ENCODE data around the gene IDH3B.

IDH3B gene

GRCh38 chr20:2640899-2641298 lies 23.1 kb downstream of the IDH3B start:
- WGBS (ENCODE audit: insufficient coverage, insufficient read length) = no CpG with 5 or more reads among the region's 9 CpGs
- no peaks in the 10 kb centered on the region for H3K9me3 ChIP-seq (ENCODE audit: control insufficient read depth, insufficient read depth, low read length)
- no peak overlapping the region for H3K27ac ChIP-seq (ENCODE audit: low read length)
- H3K4me1 ChIP-seq (ENCODE audit: control insufficient read depth, insufficient read depth, low read length) = no peaks in the 10 kb centered on the region
- no peaks in the 10 kb centered on the region for H3K27me3 ChIP-seq (ENCODE audit: control insufficient read depth, insufficient read depth, low read length)
- no peak for DNase-seq (ENCODE audit: low read depth, low spot score)
- H3K4me3 ChIP-seq (ENCODE audit: low read length) = no peak overlapping the region
- no peaks in the 10 kb centered on the region for H3K36me3 ChIP-seq (ENCODE audit: control insufficient read depth, insufficient read depth, low read length)

- Histone ChIP-seq H3K27me3 (ENCODE audit: control insufficient read depth, insufficient read depth, low read length) (0 out of 2 replicates have a peak, but pooled peaks cover 2% of the 10 kb centered on the region), H3K4me3 (ENCODE audit: low read length) (no peak overlapping the region), H3K9me3 (ENCODE audit: control insufficient read depth, insufficient read depth, low read length) (no peaks in the 10 kb centered on the region), H3K4me1 (ENCODE audit: control insufficient read depth, insufficient read depth, low read length) (no peaks in the 10 kb centered on the region), H3K36me3 (ENCODE audit: control insufficient read depth, insufficient read depth, low read length) (no peaks in the 10 kb centered on the region), H3K27ac (ENCODE audit: low read length) (no peak overlapping the region)
- no CpG with 5 or more reads among the region's 1 CpG for WGBS (ENCODE audit: insufficient coverage, insufficient read length)
- no peak for DNase-seq (ENCODE audit: low read depth, low spot score)
These were observed 23.8 kb downstream of the IDH3B start for GRCh38 chr20:2640260-2640659.

DNA sequence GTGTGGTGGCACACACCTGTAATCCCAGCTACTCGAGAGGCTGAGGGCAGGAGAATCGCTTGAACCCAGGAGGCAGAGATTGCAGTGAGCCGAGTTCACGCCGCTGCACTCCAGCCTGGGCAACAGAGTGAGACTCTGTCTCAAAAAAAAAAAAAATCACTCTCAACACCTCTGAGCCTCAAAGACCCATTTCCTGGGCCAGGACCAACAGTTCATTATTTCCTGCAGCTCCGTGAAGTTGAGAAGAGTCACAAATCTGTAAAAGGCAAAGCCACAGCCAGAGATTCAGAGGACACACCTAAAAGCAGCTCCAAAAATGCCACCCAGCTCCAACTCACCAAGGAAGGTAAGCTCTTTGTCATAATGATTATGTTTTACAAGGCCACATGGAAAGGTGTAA lies 26.8 kb downstream of the IDH3B start:
- WGBS (ENCODE audit: insufficient coverage, insufficient read length) = no CpG with 5 or more reads among the region's 6 CpGs
- no peak overlapping the region for H3K27ac ChIP-seq (ENCODE audit: low read length)

DNA sequence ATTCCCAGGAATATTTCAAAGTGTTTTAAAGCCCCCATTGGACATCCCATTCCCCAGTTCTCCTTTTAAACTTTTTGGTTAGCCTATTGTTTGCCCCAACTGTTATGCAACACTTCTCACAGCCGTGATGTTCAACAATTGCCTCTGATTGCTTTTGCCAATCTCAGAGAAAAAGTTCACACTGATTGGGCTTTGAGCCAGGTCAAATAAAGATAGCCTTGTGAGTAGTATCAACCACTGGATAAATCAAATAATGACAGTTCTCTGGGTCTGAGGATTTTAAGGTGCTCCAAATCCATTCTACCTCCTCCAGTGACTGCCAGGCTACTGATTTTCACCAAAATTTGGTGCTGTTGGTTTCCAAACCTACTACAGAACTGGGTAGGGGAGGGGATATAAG lies 30.6 kb downstream of the IDH3B start:
- Histone ChIP-seq H3K36me3 (ENCODE audit: control insufficient read depth, insufficient read depth, low read length) (no peaks in the 10 kb centered on the region), H3K4me1 (ENCODE audit: control insufficient read depth, insufficient read depth, low read length) (no peaks in the 10 kb centered on the region), H3K4me3 (ENCODE audit: low read length) (no peak overlapping the region), H3K27ac (ENCODE audit: low read length) (no peak overlapping the region), H3K9me3 (ENCODE audit: control insufficient read depth, insufficient read depth, low read length) (no peaks in the 10 kb centered on the region), H3K27me3 (ENCODE audit: control insufficient read depth, insufficient read depth, low read length) (0 out of 2 replicates have a peak, but pooled peaks cover 2% of the 10 kb centered on the region)
- WGBS (ENCODE audit: insufficient coverage, insufficient read length) = no CpG with 5 or more reads among the region's 1 CpG
- no peak for DNase-seq (ENCODE audit: low read depth, low spot score)

More for the DNA sequence above, 26.8 kb downstream of the IDH3B start:
- H3K4me3 ChIP-seq (ENCODE audit: low read length) = no peak overlapping the region
- H3K27me3 ChIP-seq (ENCODE audit: control insufficient read depth, insufficient read depth, low read length) = 0 out of 2 replicates have a peak, but pooled peaks cover 2% of the 10 kb centered on the region
- no peaks in the 10 kb centered on the region for H3K9me3 ChIP-seq (ENCODE audit: control insufficient read depth, insufficient read depth, low read length)
- H3K4me1 ChIP-seq (ENCODE audit: control insufficient read depth, insufficient read depth, low read length) = no peaks in the 10 kb centered on the region
- no peak for DNase-seq (ENCODE audit: low read depth, low spot score)
- H3K36me3 ChIP-seq (ENCODE audit: control insufficient read depth, insufficient read depth, low read length) = no peaks in the 10 kb centered on the region

- no peak for DNase-seq (ENCODE audit: low read depth, low spot score)
- Histone ChIP-seq H3K4me1 (ENCODE audit: control insufficient read depth, insufficient read depth, low read length) (no peaks in the 10 kb centered on the region), H3K9me3 (ENCODE audit: control insufficient read depth, insufficient read depth, low read length) (no peaks in the 10 kb centered on the region), H3K27ac (ENCODE audit: low read length) (no peak overlapping the region), H3K27me3 (ENCODE audit: control insufficient read depth, insufficient read depth, low read length) (0 out of 2 replicates have a peak, but pooled peaks cover 2% of the 10 kb centered on the region), H3K4me3 (ENCODE audit: low read length) (no peak overlapping the region), H3K36me3 (ENCODE audit: control insufficient read depth, insufficient read depth, low read length) (no peaks in the 10 kb centered on the region)
- WGBS (ENCODE audit: insufficient coverage, insufficient read length) = no CpG with 5 or more reads among the region's 1 CpG
These were observed 32.8 kb downstream of the IDH3B start for GRCh38 chr20:2631228-2631627.

- no peaks in the 10 kb centered on the region for H3K27me3 ChIP-seq (ENCODE audit: control insufficient read depth, insufficient read depth, low read length)
- no CpG with 5 or more reads among the region's 9 CpGs for WGBS (ENCODE audit: insufficient coverage, insufficient read length)
- no peak overlapping the region for H3K4me3 ChIP-seq (ENCODE audit: low read length)
- no peaks in the 10 kb centered on the region for H3K36me3 ChIP-seq (ENCODE audit: control insufficient read depth, insufficient read depth, low read length)
- no peaks in the 10 kb centered on the region for H3K4me1 ChIP-seq (ENCODE audit: control insufficient read depth, insufficient read depth, low read length)
- H3K27ac ChIP-seq (ENCODE audit: low read length) = no peak overlapping the region
- no peak for DNase-seq (ENCODE audit: low read depth, low spot score)
- no peaks in the 10 kb centered on the region for H3K9me3 ChIP-seq (ENCODE audit: control insufficient read depth, insufficient read depth, low read length)
These were observed 37.0 kb downstream of the IDH3B start for GRCh38 chr20:2626853-2627541.

- Histone ChIP-seq H3K4me3 (ENCODE audit: low read length) (no peak overlapping the region), H3K36me3 (ENCODE audit: control insufficient read depth, insufficient read depth, low read length) (no peaks in the 10 kb centered on the region), H3K27me3 (ENCODE audit: control insufficient read depth, insufficient read depth, low read length) (no peaks in the 10 kb centered on the region), H3K9me3 (ENCODE audit: control insufficient read depth, insufficient read depth, low read length) (no peaks in the 10 kb centered on the region), H3K27ac (ENCODE audit: low read length) (no peak overlapping the region), H3K4me1 (ENCODE audit: control insufficient read depth, insufficient read depth, low read length) (no peaks in the 10 kb centered on the region)
- no CpG with 5 or more reads among the region's 2 CpGs for WGBS (ENCODE audit: insufficient coverage, insufficient read length)
- no peak for DNase-seq (ENCODE audit: low read depth, low spot score)
These were observed 39.0 kb downstream of the IDH3B start for GRCh38 chr20:2625062-2625461.

GRCh38 chr20:2624190-2624589 lies 39.8 kb downstream of the IDH3B start:
- Histone ChIP-seq H3K4me1 (ENCODE audit: control insufficient read depth, insufficient read depth, low read length) (no peaks in the 10 kb centered on the region), H3K36me3 (ENCODE audit: control insufficient read depth, insufficient read depth, low read length) (no peaks in the 10 kb centered on the region), H3K9me3 (ENCODE audit: control insufficient read depth, insufficient read depth, low read length) (no peaks in the 10 kb centered on the region), H3K27ac (ENCODE audit: low read length) (no peak overlapping the region), H3K27me3 (ENCODE audit: control insufficient read depth, insufficient read depth, low read length) (no peaks in the 10 kb centered on the region), H3K4me3 (ENCODE audit: low read length) (no peak overlapping the region)
- DNase-seq (ENCODE audit: low read depth, low spot score) = no peak
- WGBS (ENCODE audit: insufficient coverage, insufficient read length) = no CpG with 5 or more reads among the region's 4 CpGs

DNA sequence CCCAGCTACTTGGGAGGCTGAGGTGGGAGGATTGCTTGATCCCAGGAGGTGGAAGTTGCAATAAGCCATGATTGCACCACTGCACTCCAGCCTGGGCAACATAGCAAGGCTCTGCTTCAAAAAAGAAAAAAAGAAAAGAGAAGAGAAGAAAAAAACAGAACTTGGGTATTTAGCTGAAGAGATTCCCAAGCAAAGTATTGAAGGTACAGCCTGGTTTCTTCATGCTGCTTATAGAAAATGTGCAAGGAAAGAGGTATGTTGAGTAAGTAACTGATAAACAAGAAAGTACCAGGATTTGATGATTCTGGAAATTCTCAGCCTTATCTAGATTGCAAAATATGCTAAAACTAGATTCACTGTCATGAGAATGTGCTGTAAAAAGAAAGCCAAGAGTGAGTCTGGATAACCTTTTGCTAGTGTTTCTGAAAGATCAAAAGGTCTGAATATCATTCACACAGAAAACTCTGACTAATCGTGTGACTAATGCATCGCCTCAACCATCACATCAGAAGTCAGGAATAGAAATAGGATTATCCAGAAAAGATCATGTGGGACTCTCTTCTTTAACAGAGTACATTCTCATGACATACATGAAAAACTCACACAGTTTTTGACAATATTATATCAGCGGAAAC lies 43.9 kb downstream of the IDH3B start:
- no peak for DNase-seq (ENCODE audit: low read depth, low spot score)
- no peak overlapping the region for H3K27ac ChIP-seq (ENCODE audit: low read length)
- no peaks in the 10 kb centered on the region for H3K9me3 ChIP-seq (ENCODE audit: control insufficient read depth, insufficient read depth, low read length)
- no peak overlapping the region for H3K4me3 ChIP-seq (ENCODE audit: low read length)
- H3K27me3 ChIP-seq (ENCODE audit: control insufficient read depth, insufficient read depth, low read length) = no peaks in the 10 kb centered on the region
- WGBS (ENCODE audit: insufficient coverage, insufficient read length) = no CpG with 5 or more reads among the region's 3 CpGs
- no peaks in the 10 kb centered on the region for H3K36me3 ChIP-seq (ENCODE audit: control insufficient read depth, insufficient read depth, low read length)
- no peaks in the 10 kb centered on the region for H3K4me1 ChIP-seq (ENCODE audit: control insufficient read depth, insufficient read depth, low read length)

- Histone ChIP-seq H3K4me3 (ENCODE audit: low read length) (no peak overlapping the region), H3K27me3 (ENCODE audit: control insufficient read depth, insufficient read depth, low read length) (no peaks in the 10 kb centered on the region), H3K36me3 (ENCODE audit: control insufficient read depth, insufficient read depth, low read length) (no peaks in the 10 kb centered on the region), H3K27ac (ENCODE audit: low read length) (no peak overlapping the region), H3K4me1 (ENCODE audit: control insufficient read depth, insufficient read depth, low read length) (no peaks in the 10 kb centered on the region), H3K9me3 (ENCODE audit: control insufficient read depth, insufficient read depth, low read length) (no peaks in the 10 kb centered on the region)
- WGBS (ENCODE audit: insufficient coverage, insufficient read length) = no CpG with 5 or more reads among the region's 2 CpGs
- no peak for DNase-seq (ENCODE audit: low read depth, low spot score)
These were observed 44.7 kb downstream of the IDH3B start for GRCh38 chr20:2619337-2619736.

DNA sequence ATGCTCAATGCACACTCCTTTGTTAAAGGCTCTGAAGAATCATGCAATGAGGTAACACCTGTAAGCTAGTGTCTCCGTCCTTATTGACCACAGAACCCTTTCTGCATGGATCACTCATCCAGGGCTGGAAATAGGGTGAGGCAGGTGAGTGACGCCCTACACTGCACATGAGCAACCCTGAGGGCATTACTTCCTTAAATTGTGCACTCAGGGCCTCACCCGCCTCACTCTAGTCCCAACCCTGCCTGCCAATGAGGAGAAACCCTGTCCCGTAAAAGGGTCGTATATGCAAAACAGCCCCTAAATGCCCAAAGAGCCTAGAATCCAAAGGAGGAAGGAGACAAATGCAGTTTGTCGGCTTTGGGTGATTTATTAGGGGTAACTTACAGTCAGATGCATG lies 45.2 kb downstream of the IDH3B start:
- no peaks in the 10 kb centered on the region for H3K27me3 ChIP-seq (ENCODE audit: control insufficient read depth, insufficient read depth, low read length)
- WGBS (ENCODE audit: insufficient coverage, insufficient read length) = no CpG with 5 or more reads among the region's 6 CpGs
- H3K36me3 ChIP-seq (ENCODE audit: control insufficient read depth, insufficient read depth, low read length) = no peaks in the 10 kb centered on the region

More for the DNA sequence above, 45.2 kb downstream of the IDH3B start:
- Histone ChIP-seq H3K4me1 (ENCODE audit: control insufficient read depth, insufficient read depth, low read length) (no peaks in the 10 kb centered on the region), H3K4me3 (ENCODE audit: low read length) (no peak overlapping the region), H3K9me3 (ENCODE audit: control insufficient read depth, insufficient read depth, low read length) (no peaks in the 10 kb centered on the region), H3K27ac (ENCODE audit: low read length) (no peak overlapping the region)
- DNase-seq (ENCODE audit: low read depth, low spot score) = no peak
